ENCODE measurements around the gene NEDD9.

Gene NEDD9

DNA sequence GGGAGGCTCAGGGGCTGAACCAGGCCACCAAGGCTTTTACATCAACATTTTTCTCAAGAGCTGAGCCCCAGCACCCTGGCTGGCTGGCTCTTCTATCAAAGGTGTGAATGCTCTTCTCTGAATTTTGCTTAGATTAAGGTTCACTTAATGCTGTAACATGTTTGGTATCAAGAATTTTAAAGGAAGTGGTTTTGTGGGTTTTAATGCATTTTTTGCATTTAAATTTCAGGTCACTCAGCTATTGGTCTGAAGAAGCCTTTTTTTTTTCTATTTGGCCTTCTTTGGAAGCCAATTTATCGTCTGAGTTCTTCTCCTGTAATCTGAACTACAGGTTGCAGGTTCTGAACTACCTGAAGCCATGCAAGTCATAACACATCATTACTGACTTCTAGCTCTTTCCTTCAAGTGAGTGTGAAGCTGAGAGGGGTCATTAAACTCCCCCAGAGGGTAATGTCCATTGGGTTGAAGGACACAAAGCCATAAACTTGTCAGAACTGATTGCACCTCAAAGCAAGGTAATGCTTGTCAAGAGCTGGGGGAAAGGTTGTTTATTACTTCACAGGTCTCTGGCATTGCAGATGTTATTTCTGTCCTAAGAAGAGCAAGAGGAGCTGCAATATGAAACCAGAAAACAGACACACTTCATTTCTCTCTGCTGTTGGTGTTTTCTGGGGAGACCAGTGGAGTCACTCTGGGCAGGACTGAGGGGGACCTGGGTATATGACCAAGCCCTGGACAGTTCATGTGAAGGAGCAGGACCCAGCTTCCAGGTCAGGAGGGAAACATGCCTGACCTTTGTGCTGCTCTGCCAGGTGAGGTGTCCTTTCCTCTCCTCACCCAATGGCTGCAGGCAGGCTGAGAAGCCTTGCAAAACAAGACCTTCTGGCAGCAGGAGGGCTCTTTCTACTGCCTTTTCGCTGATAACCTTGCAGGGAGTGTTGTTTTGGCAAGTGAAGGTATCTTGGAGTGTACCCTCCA lies 26.1 kb upstream of the NEDD9 start:
- no peak for FAIRE-seq

DNA sequence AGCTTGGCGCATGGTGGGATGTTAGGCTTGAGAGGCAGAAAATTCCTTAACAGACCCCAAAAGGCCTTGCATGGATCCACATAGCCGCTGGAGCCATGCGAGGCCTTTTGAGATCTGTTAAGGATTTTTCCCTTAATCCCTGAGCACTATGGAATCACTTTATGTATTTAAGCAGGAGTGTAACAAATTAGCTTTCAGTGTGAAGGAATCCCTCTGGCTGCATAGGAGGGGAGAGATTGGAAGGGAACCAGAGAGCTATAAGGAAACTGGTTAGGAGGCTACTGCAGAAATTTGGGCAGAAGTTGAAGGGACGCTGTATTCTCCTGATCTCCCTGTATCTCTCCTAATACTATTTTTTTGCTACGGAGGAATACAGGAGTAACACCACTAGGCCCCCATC lies 23.1 kb upstream of the NEDD9 start:
- no peak for FAIRE-seq

DNA sequence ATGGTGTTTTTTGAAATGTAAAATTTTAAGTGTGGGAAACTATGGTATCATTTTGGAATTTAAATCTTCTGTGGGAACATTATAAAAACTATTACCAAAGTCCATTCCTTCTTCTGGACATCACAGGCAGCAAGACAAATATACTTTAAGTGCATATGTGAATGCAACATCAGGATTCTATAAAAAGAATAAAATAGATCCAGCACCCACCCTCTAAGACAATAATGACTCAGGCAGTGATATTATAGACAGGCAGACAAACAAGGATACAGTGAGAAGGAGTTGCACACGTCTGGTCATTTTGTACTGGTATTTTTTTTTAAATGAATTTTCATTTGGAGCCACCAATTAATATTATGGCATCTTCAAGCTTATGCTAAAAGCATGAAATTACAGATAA lies 21.1 kb upstream of the NEDD9 start:
- FAIRE-seq, result no peak

DNA sequence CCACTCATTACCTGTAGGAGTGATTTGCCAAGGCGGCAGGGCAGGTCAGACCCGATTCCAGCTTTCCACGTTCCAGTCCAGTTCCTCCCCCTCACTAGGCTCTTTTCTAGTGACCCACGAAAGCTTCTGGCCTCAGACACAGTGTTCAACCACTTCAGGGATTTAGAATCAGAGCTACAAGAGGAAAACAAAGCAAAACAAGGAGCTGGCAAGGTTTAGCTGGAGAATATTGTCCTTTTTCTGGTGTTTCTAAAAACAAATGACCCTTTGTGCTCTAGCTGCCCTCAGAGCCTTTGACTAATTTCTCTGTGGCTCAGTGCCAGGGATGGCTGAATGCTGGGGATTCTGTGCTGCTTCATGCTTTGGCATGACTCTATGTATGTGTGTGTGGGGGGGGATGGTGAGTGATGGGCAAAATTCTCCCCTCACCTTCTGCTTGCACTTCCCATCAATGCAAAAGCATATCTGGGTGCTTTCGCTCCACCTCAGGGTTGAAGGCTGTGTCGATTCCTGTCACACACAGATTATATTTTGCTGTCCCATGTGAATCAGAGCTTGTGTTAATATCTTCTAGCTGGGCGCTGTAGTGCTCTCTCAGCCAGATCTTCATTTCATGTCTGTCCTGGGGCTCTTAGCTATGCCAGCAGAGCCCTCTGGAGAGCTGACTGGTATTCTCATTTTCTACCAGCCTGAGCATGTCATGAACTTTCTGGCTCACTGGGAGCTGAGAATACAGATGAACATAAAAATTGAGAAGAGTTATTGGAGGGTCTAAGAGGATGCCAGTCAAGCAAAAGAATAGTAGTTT lies 19.3 kb upstream of the NEDD9 start:
- FAIRE-seq, result no peak

DNA sequence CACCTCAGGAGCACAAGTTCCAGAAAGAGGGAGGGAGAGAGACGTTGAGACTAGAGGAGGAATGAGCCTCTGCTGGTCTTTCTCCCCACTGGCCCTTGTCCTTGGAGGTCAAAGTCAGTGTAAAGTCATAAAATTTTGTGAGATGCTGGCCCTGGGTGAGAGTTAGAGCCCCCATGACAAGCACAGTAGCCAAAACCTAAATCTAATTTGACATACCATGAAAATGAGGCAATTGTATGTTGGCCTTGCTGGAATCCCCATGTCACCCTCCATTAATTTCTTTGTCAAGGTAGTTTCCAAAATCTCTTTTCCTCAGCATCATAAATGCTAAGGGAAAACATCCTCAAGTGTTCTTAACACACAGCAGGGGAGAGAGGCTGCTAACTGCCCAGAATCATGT lies 17.6 kb upstream of the NEDD9 start:
- FAIRE-seq, result no peak

DNA sequence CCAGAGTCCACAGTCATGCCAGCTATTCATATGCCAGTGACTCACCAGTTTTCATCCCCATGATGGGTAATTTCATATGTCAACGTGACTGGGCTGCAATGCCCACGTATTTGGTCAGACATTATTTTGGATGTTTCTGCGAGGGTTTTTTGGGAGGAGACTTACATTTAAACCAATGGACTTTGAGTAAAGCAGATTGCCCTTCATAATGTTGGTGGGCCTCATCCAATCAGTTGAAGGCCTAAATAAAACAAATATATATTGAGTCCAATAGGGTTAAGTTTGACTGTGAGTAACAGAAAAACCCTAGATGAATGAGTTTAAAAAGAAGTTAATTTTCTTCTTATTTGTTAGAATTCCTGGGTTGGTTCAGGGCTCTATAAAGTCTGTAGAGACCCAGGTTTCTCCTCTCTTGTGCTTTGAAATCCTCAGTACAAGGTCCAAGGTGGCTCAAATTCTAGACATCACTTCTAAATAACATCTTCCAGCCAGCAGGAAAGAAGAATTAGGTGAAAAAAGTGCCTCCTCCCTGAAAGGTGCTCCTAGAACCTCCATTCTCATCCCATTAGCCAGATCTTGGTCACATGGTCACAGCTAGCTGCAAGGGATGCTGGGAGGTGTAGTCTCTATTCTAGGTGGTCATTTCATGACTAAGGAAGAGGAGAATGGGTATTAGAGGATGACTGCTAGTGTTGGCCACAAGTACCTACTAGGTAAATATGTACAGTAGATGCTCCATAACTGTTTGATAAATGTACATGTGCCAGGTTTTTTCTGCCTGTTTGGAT lies 16.7 kb upstream of the NEDD9 start:
- FAIRE-seq, result no peak

DNA sequence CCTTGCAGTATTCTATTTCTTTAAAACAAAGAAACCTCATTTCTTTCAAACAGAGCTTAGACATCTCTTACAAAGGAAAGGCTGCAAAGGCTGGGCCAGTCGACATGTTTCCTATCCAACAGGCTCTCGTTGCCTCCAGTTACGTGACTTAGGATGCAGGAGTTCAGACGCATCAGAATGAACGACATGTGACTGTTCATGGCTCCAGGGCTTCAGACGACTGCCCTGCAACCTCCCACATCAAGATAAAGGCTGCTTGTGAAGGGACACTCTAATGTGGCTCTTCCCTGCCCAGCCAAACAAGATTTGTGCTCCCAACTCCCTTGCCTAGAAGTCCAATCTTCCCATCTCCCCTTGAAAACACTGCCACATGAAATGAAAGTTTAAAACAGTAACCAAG lies 14.3 kb upstream of the NEDD9 start:
- no peak for FAIRE-seq

DNA sequence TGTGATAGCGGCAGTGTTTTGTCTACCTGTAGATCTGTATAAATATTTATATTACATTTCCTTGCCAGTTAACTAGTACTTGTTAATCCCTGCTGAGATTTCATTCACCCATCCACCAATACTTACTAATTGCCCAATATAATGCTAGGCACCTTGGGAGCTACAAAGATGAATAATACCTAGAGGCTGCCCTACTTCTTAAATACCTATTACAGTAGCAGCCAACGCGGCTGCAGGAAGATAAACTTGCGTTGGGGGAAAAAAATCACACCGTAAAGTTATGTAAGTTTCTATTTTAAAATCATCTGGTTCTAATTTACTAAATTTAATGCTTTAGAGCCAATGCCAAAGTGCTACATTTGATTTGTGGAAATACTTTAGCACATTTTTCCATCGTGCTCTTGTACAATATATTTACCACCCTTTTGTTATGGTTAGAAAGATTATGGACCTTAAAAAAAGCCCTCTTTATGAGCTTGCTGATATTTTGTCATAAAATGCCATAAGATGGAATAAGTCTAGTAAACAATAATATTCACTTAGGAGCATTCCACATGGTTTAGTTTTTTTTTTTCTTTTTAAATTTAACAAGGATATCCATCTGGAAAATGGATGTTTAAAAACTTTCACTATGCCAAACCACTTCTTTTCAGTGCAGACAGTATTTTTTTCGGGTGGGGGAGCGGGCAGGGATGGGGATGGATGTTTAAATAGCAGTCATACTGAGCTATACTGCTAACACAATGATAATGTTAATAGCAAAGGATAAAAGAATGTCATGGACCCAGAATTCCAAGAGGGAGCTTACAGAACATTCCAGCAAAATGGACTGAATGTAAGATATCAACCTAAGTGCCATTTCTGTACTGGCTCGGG lies 13.2 kb upstream of the NEDD9 start:
- no peak for FAIRE-seq

DNA sequence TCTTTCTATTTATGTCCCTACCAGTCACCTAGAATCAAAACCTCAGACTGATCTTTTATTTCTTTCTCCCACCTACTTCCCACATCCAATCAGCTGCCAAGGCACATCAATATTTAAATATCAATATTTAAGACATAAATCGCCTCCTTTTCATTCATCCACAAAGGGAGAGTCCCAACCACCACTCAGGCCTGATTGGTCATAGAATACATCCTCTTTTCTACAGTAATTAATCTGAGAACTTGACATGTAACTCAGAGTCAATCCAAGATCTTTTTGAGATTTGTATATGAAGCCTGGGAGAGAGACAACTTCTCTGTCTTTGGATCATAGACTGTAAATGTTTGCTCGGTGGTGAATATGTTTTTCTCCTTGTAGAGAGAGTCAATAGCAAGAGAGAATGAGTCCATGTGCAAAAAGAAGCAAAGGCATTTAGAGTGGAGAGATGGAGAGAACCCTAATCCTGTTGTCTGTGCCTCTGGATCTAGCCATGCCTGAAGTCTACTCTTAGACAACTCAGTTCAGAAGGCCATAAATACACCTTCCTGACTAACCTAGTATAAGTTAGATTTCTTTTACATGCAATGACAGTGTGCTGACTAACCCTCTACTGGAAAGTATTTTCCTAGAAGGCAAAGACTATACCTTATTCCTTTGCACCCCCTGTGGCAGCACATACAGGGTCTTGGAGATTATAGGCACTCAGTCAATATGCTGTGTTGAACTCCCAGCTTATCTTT lies 12.1 kb upstream of the NEDD9 start:
- FAIRE-seq, result no peak

DNA sequence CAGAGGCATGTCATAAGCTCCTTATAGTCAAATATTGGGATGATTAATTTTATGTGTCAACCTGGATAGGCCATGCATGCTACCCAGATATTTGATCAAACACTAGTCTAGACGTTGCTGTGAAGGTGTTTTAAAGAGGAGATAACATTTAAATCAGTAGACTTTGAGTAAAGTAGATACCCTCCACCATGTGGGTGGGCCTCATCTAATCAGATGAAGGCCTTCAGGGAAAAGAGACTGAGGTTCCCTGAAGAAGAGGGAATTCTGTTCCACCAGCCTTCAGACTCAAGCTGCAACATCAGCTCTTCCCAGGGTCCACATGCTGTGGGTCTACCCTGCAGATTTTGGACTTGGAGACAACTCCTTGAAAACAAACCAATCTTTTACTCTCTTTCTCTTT lies 11.4 kb upstream of the NEDD9 start:
- FAIRE-seq, result no peak

DNA sequence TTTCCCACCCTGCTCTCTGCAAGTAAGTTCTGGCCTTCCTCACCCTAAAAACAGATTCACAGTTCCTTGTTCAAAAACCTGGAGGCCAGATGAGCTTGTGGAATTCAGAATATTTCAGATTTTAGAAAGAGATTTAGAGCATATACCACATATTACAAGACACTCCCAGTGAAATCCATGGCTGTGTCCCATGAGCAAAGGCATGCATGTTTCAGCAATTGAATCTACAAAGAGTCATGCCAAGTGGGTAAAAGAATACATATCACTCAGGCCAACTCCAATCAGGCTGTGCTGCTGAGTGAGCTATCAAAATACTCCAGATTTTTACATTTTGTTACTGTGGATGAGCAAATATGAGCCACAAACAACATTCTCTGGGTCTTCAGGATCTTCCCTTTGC lies 10.2 kb upstream of the NEDD9 start:
- no peak for FAIRE-seq

DNA sequence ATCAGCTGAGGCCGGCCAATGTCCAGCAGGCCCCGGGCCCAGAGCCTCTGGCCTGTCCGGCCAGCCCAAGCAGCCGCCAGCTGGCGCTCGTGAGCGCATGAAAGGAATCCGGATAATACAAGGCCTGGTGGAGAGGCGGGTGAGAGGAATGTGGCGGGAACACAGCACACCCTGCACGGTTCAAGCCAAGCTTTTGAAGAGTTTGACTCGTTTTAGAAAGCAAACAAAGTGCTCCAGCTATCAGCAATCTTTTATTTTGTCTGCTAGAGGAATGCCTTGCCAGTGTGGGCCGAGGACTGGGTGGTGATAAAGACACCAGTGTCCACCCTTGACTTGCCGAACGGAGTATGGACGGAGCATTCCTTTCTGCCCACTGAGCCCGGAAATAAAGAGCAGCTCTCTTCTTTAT lies 9.3 kb upstream of the NEDD9 start:
- no peak for FAIRE-seq

DNA sequence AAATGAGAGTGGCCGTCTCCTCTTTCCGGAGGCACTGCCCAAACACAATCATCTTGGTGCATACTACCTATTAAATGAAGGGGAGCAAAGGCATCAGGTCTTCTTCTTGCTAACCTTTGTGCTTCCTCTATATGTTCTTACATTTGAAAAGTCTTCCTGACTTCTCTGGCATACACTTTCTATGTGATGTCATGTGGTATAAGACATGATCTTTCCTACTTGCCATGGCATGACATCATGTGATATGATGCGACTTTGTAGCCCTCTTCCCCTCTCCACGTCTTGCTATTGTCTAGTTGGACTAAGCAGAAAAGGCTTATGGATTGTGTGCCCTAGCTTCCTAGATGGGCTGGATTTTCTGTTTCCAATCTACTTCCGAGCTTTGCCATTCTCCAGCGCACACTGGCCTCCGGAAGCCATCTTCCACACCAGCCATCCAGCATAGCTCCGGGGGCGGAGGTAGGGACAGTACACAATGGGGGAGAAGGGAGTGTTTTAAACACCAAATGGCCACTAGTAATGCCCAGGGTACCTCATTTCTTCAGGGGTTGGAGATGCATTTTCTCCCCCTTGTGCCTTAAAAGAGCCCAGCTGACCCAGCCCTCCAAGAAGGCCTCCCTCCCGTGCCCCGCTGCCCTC lies 8.8 kb upstream of the NEDD9 start:
- FAIRE-seq, result no peak

DNA sequence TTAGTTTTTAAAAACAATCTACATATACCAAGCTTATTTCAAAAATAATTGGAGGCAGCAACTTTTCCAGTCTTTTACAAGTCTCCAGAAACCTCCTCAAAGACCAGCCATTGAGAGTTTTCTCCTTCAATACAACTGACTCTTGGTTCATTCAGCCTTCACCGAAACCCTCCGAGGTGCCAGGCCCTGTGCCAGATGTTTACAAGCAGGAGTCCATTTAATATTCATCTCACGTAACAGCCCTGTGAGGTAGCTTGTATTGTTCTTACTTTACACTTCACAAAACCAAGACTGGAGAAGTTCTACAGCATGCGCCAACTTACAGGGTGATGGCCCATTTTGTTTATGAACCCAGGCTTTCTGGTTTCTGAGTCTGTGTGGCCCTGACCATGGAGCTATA lies 5.5 kb upstream of the NEDD9 start:
- FAIRE-seq, result no peak

DNA sequence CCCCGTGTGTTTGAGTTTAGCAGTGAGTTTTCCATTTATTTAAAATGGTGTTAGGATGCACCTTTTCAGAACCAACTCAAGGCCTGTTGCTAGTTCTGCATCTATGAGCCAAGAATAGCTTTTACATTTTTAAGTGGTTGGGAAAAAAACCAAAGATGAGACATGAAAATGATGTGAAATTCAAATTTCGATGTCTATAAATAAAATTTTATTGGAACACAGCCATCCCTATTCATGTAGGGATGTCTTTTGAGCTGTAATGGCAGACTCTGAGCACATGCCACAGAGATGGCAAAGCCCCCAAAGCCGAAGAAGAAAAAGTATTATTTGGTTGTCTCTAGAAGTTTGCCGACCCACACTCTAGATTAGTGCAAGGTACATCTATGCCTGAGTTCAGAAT lies 5.0 kb upstream of the NEDD9 start:
- no peak for FAIRE-seq

DNA sequence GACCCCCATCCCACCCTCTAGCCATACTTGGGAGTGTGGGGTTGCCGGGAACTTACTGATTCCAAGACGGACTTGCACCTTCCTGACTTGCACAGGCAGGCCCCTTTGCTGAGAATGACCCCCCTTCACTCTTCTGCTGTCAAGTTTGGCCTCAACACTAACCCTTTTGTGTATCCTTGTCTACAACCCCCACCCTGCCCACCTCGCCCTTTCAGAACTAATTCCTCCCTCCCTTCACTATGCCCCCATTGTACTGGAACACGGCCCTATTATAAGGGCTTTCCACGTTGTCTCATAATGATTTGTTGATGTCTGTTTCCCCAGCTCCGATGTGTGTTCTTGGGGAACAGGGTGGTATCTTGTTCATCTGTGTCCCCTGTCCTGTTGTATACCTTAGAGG lies 4.4 kb upstream of the NEDD9 start:
- FAIRE-seq, result no peak

DNA sequence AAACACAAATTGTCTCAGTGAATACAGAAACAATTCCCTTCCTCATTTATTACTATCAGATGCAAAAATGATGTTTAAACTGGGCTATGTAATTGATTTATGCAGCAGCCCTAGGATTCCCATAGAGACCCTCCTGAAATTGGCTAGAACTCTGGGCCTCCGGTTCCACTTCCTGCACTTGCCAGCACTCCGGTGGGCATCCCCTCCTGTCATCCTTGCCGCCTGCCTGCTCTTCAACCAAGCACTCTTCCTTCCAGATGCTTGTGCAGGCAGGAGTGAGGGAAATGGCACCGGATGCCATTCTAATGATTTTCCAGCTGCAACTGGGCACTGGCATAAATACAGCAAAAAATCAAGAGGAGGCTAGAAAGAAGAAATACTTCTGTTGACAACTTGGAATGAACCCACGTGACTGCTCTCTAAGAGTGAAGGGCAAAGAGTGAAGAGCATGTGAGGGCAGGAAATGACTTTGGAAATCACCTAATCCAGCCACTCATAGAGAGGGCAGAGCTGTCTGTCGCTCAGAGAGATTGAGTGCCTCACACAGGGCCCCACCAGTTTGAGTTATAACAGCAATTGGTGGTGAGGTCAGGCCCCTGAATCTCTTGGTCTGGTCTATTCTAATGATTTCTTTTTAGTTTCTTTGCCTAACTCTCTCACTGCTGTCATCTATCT lies 3.7 kb upstream of the NEDD9 start:
- FAIRE-seq, result no peak

DNA sequence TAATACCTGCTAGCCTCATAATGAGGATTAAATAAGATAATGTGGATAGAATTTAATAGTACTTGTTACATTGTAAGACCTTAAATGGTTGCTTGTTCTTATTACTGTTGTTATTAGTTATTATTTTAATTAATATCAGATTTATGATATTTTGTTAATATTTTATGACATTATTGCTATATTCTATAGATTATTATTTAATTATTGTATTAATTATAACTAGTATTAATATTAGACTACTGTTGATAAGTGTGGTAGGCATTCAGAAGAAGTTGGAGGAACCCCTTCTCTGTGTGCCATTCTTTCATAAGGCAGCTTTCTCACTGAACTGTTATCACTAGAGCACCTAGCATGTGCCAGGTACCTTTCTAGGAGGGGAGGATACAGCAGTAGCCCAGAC lies 2.6 kb upstream of the NEDD9 start:
- FAIRE-seq, result no peak

DNA sequence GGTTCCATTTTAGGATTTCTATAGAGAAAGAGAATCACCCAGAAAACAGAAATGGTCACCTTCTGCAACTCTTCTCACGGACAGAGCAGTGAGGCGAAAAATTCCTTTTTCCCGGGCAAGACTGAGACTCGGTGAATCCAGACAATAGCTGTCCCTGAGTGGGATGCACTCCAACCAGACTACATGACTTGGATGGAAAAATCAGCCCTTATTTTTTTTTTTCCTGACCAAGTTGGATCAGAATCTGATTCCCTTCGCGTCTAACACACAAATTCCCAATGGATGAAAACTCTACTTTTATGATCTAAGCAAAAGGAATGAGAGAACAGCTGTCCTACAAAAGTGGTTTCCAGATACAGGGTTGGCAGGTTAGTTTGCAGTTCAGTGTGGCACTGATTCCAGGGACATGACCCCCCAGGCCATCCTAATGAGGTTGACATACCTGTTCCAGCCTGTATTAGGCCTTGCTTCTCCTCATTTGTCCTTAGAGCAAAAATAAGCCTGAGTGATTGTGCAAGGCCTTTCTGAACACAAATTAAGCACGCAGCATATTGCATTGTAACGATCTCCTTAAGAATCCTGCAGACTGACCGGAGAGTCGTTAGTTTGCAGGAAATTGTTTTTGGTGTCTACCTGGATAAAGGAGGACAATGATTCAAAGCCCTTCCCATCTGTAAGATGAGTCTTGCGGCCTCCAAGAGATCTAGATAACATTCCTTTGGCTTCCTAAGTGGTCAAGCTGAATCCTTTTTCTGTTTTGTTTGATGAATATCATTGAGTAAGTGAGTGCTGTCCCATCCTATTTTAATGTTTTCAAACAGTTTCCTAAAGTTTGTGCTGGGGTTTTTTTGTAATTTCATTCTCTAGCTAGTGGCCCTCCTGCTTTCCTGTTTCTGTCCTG lies 1.5 kb upstream of the NEDD9 start:
- no peak for FAIRE-seq
